Ascending aorta (tissue), 2 donors: ENCODE data around the gene LRRC8B. TPM values are rescaled to one million over a fixed set of nuclear protein-coding genes. Genes with fewer than 3 reads are reported as not detected.

ENCODE experiments used
- DNase-seq, 2 donors: peaks; one replicate each; pipeline ENCODE4 v3.0.0-alpha.2; 2019; ENCODE audit warnings: low spot score in 2 of 2
- H3K27ac ChIP-seq, 2 donors: fragments of 200-600 bp; sonication (generic); one replicate each; pipeline ENCODE4 v1.5.1; 2016 to 2017; ENCODE audit warnings: mild to moderate bottlenecking in 1 of 2
- H3K27me3 ChIP-seq: fragments of 200-600 bp; sonication (generic); one replicate; pipeline ENCODE4 v1.5.1; 2017
- H3K36me3 ChIP-seq, 2 donors: fragments of 200-600 bp; sonication (generic); one replicate each; pipeline ENCODE4 v1.5.1; 2016
- H3K4me1 ChIP-seq, 2 donors: fragments of 200-600 bp; sonication (generic); one replicate each; pipeline ENCODE4 v1.5.1; 2016 to 2017; ENCODE audit warnings: mild to moderate bottlenecking in 1 of 2
- H3K4me3 ChIP-seq, 2 donors: fragments of 200-600 bp; sonication (generic); one replicate each; pipeline ENCODE4 v1.5.1; 2016 to 2017; ENCODE audit warnings: mild to moderate bottlenecking in 1 of 2
- H3K9me3 ChIP-seq, 2 donors: fragments of 200-600 bp; sonication (generic); one replicate each; pipeline ENCODE4 v1.5.1; 2016
- CTCF ChIP-seq, 3 experiments: fragments of 200-600 bp in 2 of 3; fragments of 450-650 bp in 1 of 3; sonication (generic) in 2 of 3; IDR thresholded peaks; one replicate each; pipeline ENCODE4 v1.5.1; 2016 to 2019; ENCODE audit warnings: antibody characterized with exemption in 3 of 3, mild to moderate bottlenecking in 1 of 3, moderate library complexity in 1 of 3
- intact Hi-C: fragments of 100-400 bp; cut with DNase I; formaldehyde crosslinking; loops from one replicate; pipeline ENCODE4 v1.15.1; 2023
- total RNA-seq: library from RNA; depleted of rRNA; stranded (reverse); fragments of >200 nt; gene quantifications from one replicate; pipeline ENCODE4 v1.1.0, GENCODE V29; 2016

The LRRC8B gene
- total RNA-seq, 1 donor from 2014 or later, result 4.2 TPM

- TF ChIP-seq CTCF (IDR thresholded peaks at IDR 0.05), result no peak
- no peaks in the 10 kb centered on the region for H3K36me3 ChIP-seq
- no peaks in the 10 kb centered on the region for H3K27me3 ChIP-seq
- H3K4me3 ChIP-seq, result no peak overlapping the region
- intact Hi-C loops, result no loop called here
- no peaks in the 10 kb centered on the region for H3K9me3 ChIP-seq
- H3K27ac ChIP-seq, result no peak overlapping the region
- no peak for DNase-seq
- no peaks in the 10 kb centered on the region for H3K4me1 ChIP-seq
Observed at GRCh38 chr1:89613928-89614327, 89.3 kb downstream of the LRRC8B start.

- Histone ChIP-seq H3K9me3 (no peaks in the 10 kb centered on the region), H3K4me3 (no peak overlapping the region), H3K4me1 (no peaks in the 10 kb centered on the region), H3K36me3 (no peaks in the 10 kb centered on the region), H3K27me3 (no peaks in the 10 kb centered on the region), H3K27ac (no peak overlapping the region)
- DNase-seq, result no peak
- intact Hi-C loops, result no loop called here
- TF ChIP-seq CTCF (IDR thresholded peaks at IDR 0.05), result peak in 2 of 3 experiments; percentile 9 to 30
Observed at GRCh38 chr1:89615676-89616598, 91.3 kb downstream of the LRRC8B start.

DNA sequence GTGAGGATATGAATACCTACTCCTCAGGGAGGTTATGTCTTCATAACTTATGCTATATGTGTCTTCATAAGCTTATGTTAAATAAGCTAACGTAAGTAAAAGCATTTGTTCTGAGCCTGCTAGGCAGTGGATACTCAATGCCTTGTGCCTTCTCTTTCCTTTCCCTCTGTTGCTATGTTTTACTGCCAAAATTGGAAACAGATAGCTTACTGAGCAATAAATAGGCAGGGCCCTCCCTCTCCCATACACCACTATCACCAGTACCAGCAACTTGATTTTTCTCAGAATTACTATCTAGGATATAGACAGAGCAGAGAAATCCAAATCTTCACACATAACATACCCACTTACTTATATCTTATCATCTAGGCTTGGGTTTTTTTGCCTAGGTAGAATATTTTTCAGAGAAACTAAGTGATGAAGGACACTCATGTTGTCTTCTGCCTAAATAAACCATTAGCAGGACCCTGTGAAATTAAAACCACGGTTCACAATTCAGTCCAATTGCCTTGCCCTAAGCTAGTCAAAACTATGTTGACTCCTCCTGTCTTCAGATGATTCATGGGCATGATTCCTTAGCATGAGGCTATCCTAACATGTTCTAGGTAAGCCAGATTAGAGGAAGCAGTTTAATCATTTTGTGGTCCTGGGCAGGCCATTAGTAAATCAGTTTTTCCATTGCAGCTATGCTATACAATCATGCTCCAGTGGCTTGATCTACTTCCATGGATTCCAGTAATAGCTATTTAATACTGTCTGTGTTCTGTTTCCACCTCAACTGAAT lies 92.4 kb downstream of the LRRC8B start:
- TF ChIP-seq CTCF (IDR thresholded peaks at IDR 0.05), result no peak
- Histone ChIP-seq H3K27me3 (no peaks in the 10 kb centered on the region), H3K4me1 (no peaks in the 10 kb centered on the region), H3K4me3 (no peak overlapping the region), H3K9me3 (no peaks in the 10 kb centered on the region), H3K36me3 (no peaks in the 10 kb centered on the region), H3K27ac (no peak overlapping the region)
- intact Hi-C loops, result no loop called here
- no peak for DNase-seq

DNA sequence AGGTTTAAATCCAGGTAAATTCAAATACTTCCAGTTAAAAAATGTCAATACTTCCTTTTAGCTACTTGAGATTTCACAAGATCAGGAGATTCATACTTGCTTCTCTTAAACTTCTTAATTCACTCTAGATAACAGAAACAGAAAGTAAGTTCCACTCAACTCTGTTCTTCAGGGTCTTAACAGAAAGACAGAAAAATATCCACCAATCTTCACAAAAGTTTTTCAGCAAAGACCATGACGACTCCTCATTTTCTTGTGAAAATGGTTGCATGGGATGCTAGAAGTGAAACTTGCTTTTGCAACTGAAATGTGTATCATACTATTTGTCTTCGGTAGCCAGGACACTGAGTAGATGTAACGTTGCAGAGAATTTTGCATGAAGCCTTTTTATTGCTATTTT lies 96.0 kb downstream of the LRRC8B start:
- Histone ChIP-seq H3K27ac (no peak overlapping the region), H3K27me3 (no peaks in the 10 kb centered on the region), H3K4me1 (no peaks in the 10 kb centered on the region), H3K36me3 (no peaks in the 10 kb centered on the region), H3K4me3 (no peak overlapping the region), H3K9me3 (no peaks in the 10 kb centered on the region)
- DNase-seq, result no peak
- TF ChIP-seq CTCF (IDR thresholded peaks at IDR 0.05), result no peak
- intact Hi-C loops, result no loop called here

GRCh38 chr1:89622895-89623294 lies 98.3 kb downstream of the LRRC8B start:
- Histone ChIP-seq H3K27me3 (no peaks in the 10 kb centered on the region), H3K4me1 (no peaks in the 10 kb centered on the region), H3K36me3 (no peaks in the 10 kb centered on the region), H3K27ac (no peak overlapping the region), H3K4me3 (no peak overlapping the region), H3K9me3 (no peaks in the 10 kb centered on the region)
- no peak for DNase-seq
- intact Hi-C loops, result no loop called here
- TF ChIP-seq CTCF (IDR thresholded peaks at IDR 0.05), result no peak
